T-cell (primary cell): Measurements from ENCODE around the gene RAI14. TPM values are rescaled to one million over a fixed set of nuclear protein-coding genes. Genes with fewer than 3 reads are reported as not detected.

Source experiments
- ATAC-seq, 4 experiments: fragments of 200-7000 bp in 3 of 4; fragments of 150-1000 bp in 1 of 4; cut with Tn5 transposase; replicated peaks in 1 of 4; 1 replicate in 3 of 4; 2 replicates in 1 of 4; pipeline ENCODE4 v1.10.0; 2021; ENCODE audit warnings: moderate library complexity in 3 of 4, mild to moderate bottlenecking in 2 of 4, moderate number of reproducible peaks in 1 of 4
- CTCF ChIA-PET, 2 donors: fragments of 300-600 bp; sonication (Branson Sonifier 250); formaldehyde crosslinking; loops; one replicate each; lab custom pipeline; 2022; ENCODE audit warnings: antibody characterized with exemption in 2 of 2; lab: Charles Lee
- POLR2A ChIA-PET, 2 donors: fragments of 300-600 bp; sonication (Branson Sonifier 250); formaldehyde crosslinking; loops; one replicate each; lab custom pipeline; 2022; ENCODE audit warnings: antibody characterized with exemption in 2 of 2; lab: Charles Lee
- DNase-seq, 35 experiments: peaks; one replicate each; pipeline versions ENCODE4 v3.0.0 to v3.0.0-alpha.2; 2013 to 2023
- H3K27ac ChIP-seq: one replicate; pipeline ENCODE4 v1.5.1; 2013; ENCODE audit warnings: low read length
- H3K27me3 ChIP-seq, 2 experiments: replicated peaks in 1 of 2; 1 replicate in 1 of 2; 2 replicates in 1 of 2; pipeline versions ENCODE4 v1.6.1 to v1.7.0; 2013; ENCODE audit warnings: low read length in 1 of 2, mixed read lengths in 1 of 2; ENCODE audit not compliant: control insufficient read depth in 2 of 2, insufficient read depth in 2 of 2; ENCODE audit errors: extremely low read depth in 1 of 2
- H3K36me3 ChIP-seq, 2 donors: 1 replicate in 1 of 2; 2 replicates in 1 of 2; pipeline versions ENCODE4 v1.6.1 to v1.7.0; 2013; ENCODE audit warnings: low read length in 1 of 2; ENCODE audit not compliant: control insufficient read depth in 2 of 2, insufficient read depth in 1 of 2; ENCODE audit errors: extremely low read depth in 1 of 2
- H3K4me1 ChIP-seq, 2 experiments: 1 replicate in 1 of 2; 2 replicates in 1 of 2; pipeline versions ENCODE4 v1.6.1 to v1.7.0; 2013; ENCODE audit warnings: low read length in 2 of 2, mixed read lengths in 1 of 2; ENCODE audit not compliant: insufficient read depth in 2 of 2, control insufficient read depth in 1 of 2; ENCODE audit errors: extremely low read depth in 1 of 2
- H3K4me3 ChIP-seq, 2 donors: 1 replicate in 1 of 2; 2 replicates in 1 of 2; pipeline versions ENCODE4 v1.5.1 to v1.7.0; 2013; ENCODE audit warnings: mild to moderate bottlenecking in 2 of 2, low read length in 1 of 2, moderate library complexity in 1 of 2; ENCODE audit not compliant: control insufficient read depth in 1 of 2; ENCODE audit errors: extremely low read depth in 1 of 2
- H3K9me3 ChIP-seq: 2 replicates; pipeline ENCODE4 v1.7.0; 2013
- H3K27ac Mint-ChIP-seq, 2 donors: one replicate each; pipeline ENCODE4 v1.8.0; 2020 to 2021; ENCODE audit warnings: mild to moderate bottlenecking in 2 of 2, mixed read lengths in 2 of 2
- H3K27me3 Mint-ChIP-seq, 2 donors: one replicate each; pipeline ENCODE4 v1.8.0; 2021 to 2022; ENCODE audit warnings: mixed read lengths in 2 of 2
- H3K36me3 Mint-ChIP-seq: one replicate; pipeline ENCODE4 v1.8.0; 2021; ENCODE audit warnings: mixed read lengths
- H3K4me1 Mint-ChIP-seq, 3 donors: one replicate each; pipeline ENCODE4 v1.8.0; 2020 to 2022; ENCODE audit warnings: mixed read lengths in 3 of 3, mild to moderate bottlenecking in 1 of 3
- H3K4me3 Mint-ChIP-seq, 3 donors: one replicate each; pipeline ENCODE4 v1.8.0; 2020 to 2022; ENCODE audit warnings: mild to moderate bottlenecking in 3 of 3, mixed read lengths in 3 of 3, moderate library complexity in 3 of 3
- H3K9me3 Mint-ChIP-seq, 3 donors: one replicate each; pipeline ENCODE4 v1.8.0; 2020 to 2022; ENCODE audit warnings: mixed read lengths in 3 of 3
- WGBS: methylation state at CpG from one replicate; pipeline ENCODE4 v1.1.5; 2013; ENCODE audit warnings: missing lambda C conversion rate; ENCODE audit not compliant: insufficient coverage; 5-methylcytosine and 5-hydroxymethylcytosine counted together
- total RNA-seq, 35 experiments: library from RNA in 6 of 35; stranded (reverse) in 6 of 35; fragments of 120-200 nt in 1 of 35; gene quantifications; one replicate each; pipeline versions ENCODE4 v1.2.1 to v1.2.4 and lab custom pipeline; 2013 to 2026

The RAI14 gene
- total RNA-seq, 5 donors from 2014 or later (not counting 1 experiment from before 2014, with no cell fraction given): 0.59 to 2.2 (median 0.96) TPM

DNA sequence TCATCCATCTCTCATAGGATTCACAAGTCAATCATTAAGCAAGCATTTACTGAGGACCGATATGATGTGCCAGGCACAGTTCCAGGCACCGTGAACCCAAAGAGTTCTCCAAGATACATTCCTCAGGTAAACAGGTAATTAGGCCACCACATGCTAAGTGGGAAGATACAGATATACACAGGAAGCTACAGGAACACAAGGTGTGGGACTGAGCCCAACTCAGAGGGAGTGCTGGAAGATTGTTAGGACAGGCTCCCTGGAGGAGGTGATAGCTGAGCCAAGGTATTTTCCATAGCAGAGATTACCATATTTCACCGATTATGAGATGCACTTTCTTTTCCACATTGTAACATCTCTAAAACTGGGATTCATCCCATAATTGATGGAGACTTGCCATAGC, 31.4 kb upstream of the RAI14 start:
- H3K27ac Mint-ChIP-seq: no peak overlapping the region
- Histone ChIP-seq H3K27me3 (no peaks in the 10 kb centered on the region), H3K4me3 (no peak overlapping the region), H3K36me3 (no peaks in the 10 kb centered on the region), H3K9me3 (no peaks in the 10 kb centered on the region), H3K4me1 (no peaks in the 10 kb centered on the region), H3K27ac (no peak overlapping the region)
- CTCF ChIA-PET: no interaction called here
- ATAC-seq (no peak), DNase-seq (no peak)
- H3K4me3 Mint-ChIP-seq: no peak overlapping the region
- no peaks in the 10 kb centered on the region for H3K36me3 Mint-ChIP-seq
- H3K4me1 Mint-ChIP-seq: no peaks in the 10 kb centered on the region
- POLR2A ChIA-PET: no interaction called here
- peaks cover 3 to 19% of the 10 kb centered on the region in 2 donors for H3K27me3 Mint-ChIP-seq
- 92% methylated on average over 2 of the region's 3 CpGs for WGBS
- H3K9me3 Mint-ChIP-seq: no peaks in the 10 kb centered on the region

DNA sequence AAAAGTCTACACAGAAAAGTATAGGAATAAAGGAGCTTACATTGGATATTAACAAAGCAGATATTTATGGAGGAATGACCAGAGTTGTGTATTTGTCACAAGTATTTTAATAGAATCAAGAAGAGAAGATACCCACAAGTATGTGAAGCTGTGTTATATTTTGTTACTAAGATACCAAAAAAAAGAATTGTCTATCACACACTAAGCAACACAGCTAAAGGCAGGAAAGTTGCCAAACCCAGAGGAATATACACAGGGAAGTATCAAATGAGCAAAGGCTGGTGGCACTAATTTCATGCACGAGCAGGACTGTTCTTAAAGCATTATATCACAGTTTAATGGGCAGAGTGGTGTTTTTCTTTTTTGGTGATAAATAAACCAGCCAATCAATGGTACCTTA, 30.9 kb upstream of the RAI14 start:
- CTCF ChIA-PET: no interaction called here
- POLR2A ChIA-PET: no interaction called here

DNA sequence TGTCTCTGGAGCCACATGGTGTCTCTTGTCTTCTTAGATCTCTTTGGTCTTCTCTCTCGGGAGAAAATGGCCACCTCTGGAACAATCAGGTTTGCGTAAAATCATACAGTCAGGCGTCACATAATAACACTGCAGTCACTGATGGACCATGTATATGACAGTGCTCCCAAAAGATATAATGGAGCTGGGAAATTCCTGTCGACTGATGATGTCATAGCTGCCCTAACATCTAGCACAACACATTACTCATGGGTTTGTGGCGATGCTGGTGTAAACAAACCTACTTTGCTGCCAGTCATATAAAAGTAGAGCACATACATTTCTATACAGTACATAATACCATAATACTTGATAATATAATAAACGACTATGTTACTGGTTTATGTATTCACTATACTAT, 30.1 kb upstream of the RAI14 start:
- no peaks in the 10 kb centered on the region for H3K9me3 ChIP-seq
- no peaks in the 10 kb centered on the region for H3K4me1 ChIP-seq
- H3K27me3 ChIP-seq: no peaks in the 10 kb centered on the region
- ATAC-seq (no peak), DNase-seq (no peak)
- WGBS: 69% methylated on average over 2 of the region's 6 CpGs
- H3K4me3 ChIP-seq: no peak overlapping the region
- H3K4me3 Mint-ChIP-seq: no peak overlapping the region
- peaks cover 5 to 10% (median 6%) of the 10 kb centered on the region in 3 donors for H3K9me3 Mint-ChIP-seq
- no peak overlapping the region for H3K27ac ChIP-seq
- peaks cover 3 to 15% of the 10 kb centered on the region in 2 donors for H3K27me3 Mint-ChIP-seq
- ChIA-PET POLR2A (no interaction called here), CTCF (no interaction called here)
- no peaks in the 10 kb centered on the region for H3K36me3 ChIP-seq
- no peak overlapping the region for H3K27ac Mint-ChIP-seq
- H3K4me1 Mint-ChIP-seq: no peaks in the 10 kb centered on the region
- H3K36me3 Mint-ChIP-seq: no peaks in the 10 kb centered on the region

More for the DNA sequence above, 30.9 kb upstream of the RAI14 start:
- H3K4me1 ChIP-seq: no peaks in the 10 kb centered on the region
- no peaks in the 10 kb centered on the region for H3K9me3 ChIP-seq
- Mint-ChIP-seq H3K27me3 (peaks cover 3 to 15% of the 10 kb centered on the region in 2 donors), H3K36me3 (no peaks in the 10 kb centered on the region), H3K27ac (no peak overlapping the region), H3K4me3 (no peak overlapping the region), H3K9me3 (peaks cover 0 to 5% (median 3%) of the 10 kb centered on the region in 3 donors), H3K4me1 (no peaks in the 10 kb centered on the region)
- H3K27me3 ChIP-seq: no peaks in the 10 kb centered on the region
- DNase-seq: no peak
- H3K4me3 ChIP-seq: no peak overlapping the region
- no peak overlapping the region for H3K27ac ChIP-seq
- WGBS: 100% methylated on average over 1 of the region's 1 CpG
- H3K36me3 ChIP-seq: no peaks in the 10 kb centered on the region
- no peak for ATAC-seq

DNA sequence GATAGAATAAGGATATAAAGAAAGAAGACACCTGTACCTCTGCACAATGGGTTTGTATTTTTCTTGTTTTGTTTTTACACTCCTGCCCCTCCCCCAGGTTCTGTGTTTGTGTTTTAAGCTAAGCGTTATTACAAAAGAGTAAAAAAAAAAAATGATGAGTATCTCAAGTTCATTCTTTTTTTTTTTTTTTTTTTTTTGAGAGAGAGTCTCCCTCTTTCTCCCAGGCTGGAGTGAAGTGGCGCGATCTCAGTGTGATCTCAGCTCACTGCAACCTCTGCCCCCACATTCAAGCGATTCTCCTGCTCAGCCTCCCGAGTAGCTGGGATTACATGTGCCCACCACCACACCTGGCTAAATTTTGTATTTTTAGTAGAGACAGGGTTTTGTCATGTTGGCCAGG, 29.4 kb upstream of the RAI14 start:
- WGBS: no CpG with 5 or more reads among the region's 5 CpGs
- Histone ChIP-seq H3K27me3 (no peaks in the 10 kb centered on the region), H3K36me3 (no peaks in the 10 kb centered on the region), H3K4me1 (no peaks in the 10 kb centered on the region), H3K27ac (no peak overlapping the region), H3K4me3 (no peak overlapping the region), H3K9me3 (no peaks in the 10 kb centered on the region)
- Mint-ChIP-seq H3K4me3 (no peak overlapping the region), H3K36me3 (no peaks in the 10 kb centered on the region), H3K27me3 (peaks cover 3 to 15% of the 10 kb centered on the region in 2 donors), H3K4me1 (no peaks in the 10 kb centered on the region), H3K9me3 (peaks cover 5 to 17% (median 9%) of the 10 kb centered on the region in 3 donors), H3K27ac (no peak overlapping the region)
- CTCF ChIA-PET: no interaction called here
- POLR2A ChIA-PET: no interaction called here
- DNase-seq (no peak), ATAC-seq (no peak)

DNA sequence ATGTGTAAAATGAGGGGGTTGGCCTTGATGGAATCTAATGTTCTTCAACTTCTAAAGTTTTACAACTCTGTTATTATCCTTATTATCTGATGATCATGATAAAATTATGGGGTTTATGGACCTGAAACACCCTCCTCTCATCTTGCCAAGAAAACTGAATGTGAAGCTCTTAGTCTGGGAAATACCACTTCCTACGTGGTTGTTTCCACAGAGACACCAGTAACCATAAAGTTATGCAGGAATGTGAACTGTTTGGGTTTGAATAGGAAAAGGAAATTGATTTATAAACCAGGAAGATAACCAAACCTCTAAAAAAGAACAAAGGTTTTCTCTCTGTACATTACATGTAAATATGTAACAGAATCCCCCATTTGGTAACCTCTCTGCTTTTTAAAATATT, 28.3 kb upstream of the RAI14 start:
- H3K27me3 ChIP-seq: no peaks in the 10 kb centered on the region
- no CpG with 5 or more reads among the region's 1 CpG for WGBS
- H3K27ac ChIP-seq: no peak overlapping the region
- no peaks in the 10 kb centered on the region for H3K4me1 ChIP-seq
- H3K4me3 Mint-ChIP-seq: no peak overlapping the region
- DNase-seq: no peak
- H3K4me1 Mint-ChIP-seq: no peaks in the 10 kb centered on the region
- H3K36me3 Mint-ChIP-seq: no peaks in the 10 kb centered on the region
- no peaks in the 10 kb centered on the region for H3K36me3 ChIP-seq
- H3K27ac Mint-ChIP-seq: no peak overlapping the region
- peaks cover 0 to 12% of the 10 kb centered on the region in 2 donors for H3K27me3 Mint-ChIP-seq
- ATAC-seq: no peak
- no peak overlapping the region for H3K4me3 ChIP-seq
- H3K9me3 Mint-ChIP-seq: peaks cover 5 to 18% (median 9%) of the 10 kb centered on the region in 3 donors
- ChIA-PET CTCF (no interaction called here), POLR2A (no interaction called here)
- no peaks in the 10 kb centered on the region for H3K9me3 ChIP-seq

DNA sequence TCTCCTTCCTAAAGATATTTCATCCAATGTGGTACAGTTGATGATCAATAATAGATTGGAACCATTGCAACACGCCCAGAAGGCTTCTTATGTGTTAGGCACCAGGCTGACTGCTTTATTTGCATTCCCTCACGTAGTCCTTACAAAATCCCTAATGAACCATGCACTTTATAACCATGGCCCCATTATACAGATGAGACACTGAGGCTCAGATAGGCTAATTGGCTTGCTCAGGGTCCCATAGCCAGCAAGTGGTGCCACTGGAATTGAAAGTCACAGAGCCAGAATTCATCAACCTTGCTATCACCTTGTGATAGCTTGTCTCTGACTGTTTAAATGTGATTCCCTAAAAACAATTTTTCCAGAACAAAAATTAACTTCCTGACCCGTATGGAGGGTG, 27.8 kb upstream of the RAI14 start:
- Histone ChIP-seq H3K9me3 (no peaks in the 10 kb centered on the region), H3K27me3 (no peaks in the 10 kb centered on the region), H3K4me3 (no peak overlapping the region), H3K36me3 (no peaks in the 10 kb centered on the region), H3K4me1 (no peaks in the 10 kb centered on the region), H3K27ac (no peak overlapping the region)
- H3K9me3 Mint-ChIP-seq: peaks cover 5 to 18% (median 9%) of the 10 kb centered on the region in 3 donors
- no peak overlapping the region for H3K4me3 Mint-ChIP-seq
- no peaks in the 10 kb centered on the region for H3K4me1 Mint-ChIP-seq
- ATAC-seq: no peak
- 50% methylated on average over 1 of the region's 3 CpGs for WGBS
- no peaks in the 10 kb centered on the region for H3K36me3 Mint-ChIP-seq
- ChIA-PET CTCF (no interaction called here), POLR2A (no interaction called here)
- no peak for DNase-seq
- peaks cover 0 to 16% of the 10 kb centered on the region in 2 donors for H3K27me3 Mint-ChIP-seq
- H3K27ac Mint-ChIP-seq: no peak overlapping the region

DNA sequence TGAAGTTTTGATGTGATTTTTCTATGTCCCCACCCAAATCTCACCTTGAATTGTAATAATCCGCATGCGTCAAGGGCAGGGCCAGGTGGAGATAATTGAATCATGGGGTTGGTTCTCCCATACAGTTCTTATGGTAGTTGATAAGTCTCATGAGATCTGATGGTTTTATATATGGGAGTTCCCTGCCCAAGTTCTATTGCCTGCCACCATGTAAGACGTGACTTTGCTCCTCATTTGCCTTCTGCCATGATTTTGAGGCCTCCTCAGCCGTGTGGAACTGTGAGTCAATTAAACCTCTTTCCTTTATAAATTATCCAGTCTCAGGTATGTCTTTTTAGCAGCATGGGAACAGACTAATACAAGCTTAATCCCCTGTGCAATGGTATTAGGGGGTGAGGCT, 25.5 kb upstream of the RAI14 start:
- no peaks in the 10 kb centered on the region for H3K4me1 ChIP-seq
- ChIA-PET POLR2A (no interaction called here), CTCF (interaction anchor here in 1 of 2 donors (0.6 kb wide), 1 partner anchor 272 kb away, joined by 3 read pairs; no protein-coding TSS in a partner anchor)
- no peak overlapping the region for H3K4me3 ChIP-seq
- no peaks in the 10 kb centered on the region for H3K36me3 Mint-ChIP-seq
- no peaks in the 10 kb centered on the region for H3K9me3 ChIP-seq
- H3K27ac Mint-ChIP-seq: no peak overlapping the region
- ATAC-seq: no peak
- no peaks in the 10 kb centered on the region for H3K4me1 Mint-ChIP-seq
- H3K9me3 Mint-ChIP-seq: peaks cover 5 to 18% (median 9%) of the 10 kb centered on the region in 3 donors
- H3K27me3 ChIP-seq: no peaks in the 10 kb centered on the region
- no peak overlapping the region for H3K27ac ChIP-seq
- no peak overlapping the region for H3K4me3 Mint-ChIP-seq
- H3K36me3 ChIP-seq: no peaks in the 10 kb centered on the region
- 100% methylated on average over 1 of the region's 4 CpGs for WGBS
- DNase-seq: no peak
- peaks cover 0 to 4% of the 10 kb centered on the region in 2 donors for H3K27me3 Mint-ChIP-seq
